ENCODE measurements around the gene HEATR1. TPM values are rescaled to one million over a fixed set of nuclear protein-coding genes. Genes with fewer than 3 reads are reported as not detected.
"Not testable (repeated sequence)": the region's sequence is repeated elsewhere in the genome, so short reads cannot be mapped to it uniquely, and the experiment has no call there.

The HEATR1 gene
- total RNA-seq, 1 experiment from 2014 or later = 27.6 TPM

DNA sequence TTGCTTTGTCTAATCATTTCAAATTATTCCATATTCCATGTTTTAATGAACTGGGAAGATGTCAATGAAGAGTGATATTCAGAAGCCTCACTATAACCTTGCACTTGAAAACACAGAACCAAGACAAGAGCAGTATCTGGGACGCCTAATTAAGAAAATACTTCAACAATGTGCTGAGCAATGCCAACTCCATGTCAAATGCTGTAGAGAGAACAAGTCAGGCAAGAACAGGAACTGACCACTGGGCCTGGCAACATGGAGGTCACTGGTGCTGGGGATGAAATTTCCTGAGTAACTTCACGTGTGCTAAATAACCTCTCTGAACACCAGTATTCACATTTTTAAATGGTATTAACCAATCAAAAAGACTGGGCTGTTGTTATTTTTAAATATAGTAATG, 22.8 kb downstream of the HEATR1 start:
- no peaks in the 10 kb centered on the region for H3K9me3 ChIP-seq (ENCODE audit: low read length)
- no peaks in the 10 kb centered on the region for H3K27me3 ChIP-seq (ENCODE audit: low read length)
- ChIA-PET CTCF (no interaction called here), POLR2A (ENCODE audit: unreplicated experiment) (no interaction called here)
- H3K27ac ChIP-seq (ENCODE audit: low read length) = no peak overlapping the region
- DNase-seq = no peak
- no peak overlapping the region for H3K4me2 ChIP-seq (ENCODE audit: low read length)
- no peaks in the 10 kb centered on the region for H3K4me1 ChIP-seq (ENCODE audit: insufficient read depth, low read length)
- ATAC-seq = no peak
- H3K9me2 ChIP-seq (replicated peaks; ENCODE audit: low read length) = no peaks in the 10 kb centered on the region
- H2AFZ ChIP-seq (ENCODE audit: low read length) = no peak overlapping the region
- no peak overlapping the region for H3K4me3 ChIP-seq (ENCODE audit: low read length)
- intact Hi-C loops (cut with micrococcal nuclease) = loop anchor here (5.0 kb wide), 1 partner anchor 34 kb away; no protein-coding TSS in a partner anchor
- no peaks in the 10 kb centered on the region for H4K20me1 ChIP-seq (ENCODE audit: low read length)
- TF ChIP-seq, protein P1, sequence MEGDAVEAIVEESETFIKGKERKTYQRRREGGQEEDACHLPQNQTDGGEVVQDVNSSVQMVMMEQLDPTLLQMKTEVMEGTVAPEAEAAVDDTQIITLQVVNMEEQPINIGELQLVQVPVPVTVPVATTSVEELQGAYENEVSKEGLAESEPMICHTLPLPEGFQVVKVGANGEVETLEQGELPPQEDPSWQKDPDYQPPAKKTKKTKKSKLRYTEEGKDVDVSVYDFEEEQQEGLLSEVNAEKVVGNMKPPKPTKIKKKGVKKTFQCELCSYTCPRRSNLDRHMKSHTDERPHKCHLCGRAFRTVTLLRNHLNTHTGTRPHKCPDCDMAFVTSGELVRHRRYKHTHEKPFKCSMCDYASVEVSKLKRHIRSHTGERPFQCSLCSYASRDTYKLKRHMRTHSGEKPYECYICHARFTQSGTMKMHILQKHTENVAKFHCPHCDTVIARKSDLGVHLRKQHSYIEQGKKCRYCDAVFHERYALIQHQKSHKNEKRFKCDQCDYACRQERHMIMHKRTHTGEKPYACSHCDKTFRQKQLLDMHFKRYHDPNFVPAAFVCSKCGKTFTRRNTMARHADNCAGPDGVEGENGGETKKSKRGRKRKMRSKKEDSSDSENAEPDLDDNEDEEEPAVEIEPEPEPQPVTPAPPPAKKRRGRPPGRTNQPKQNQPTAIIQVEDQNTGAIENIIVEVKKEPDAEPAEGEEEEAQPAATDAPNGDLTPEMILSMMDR (conservative IDR thresholded peaks at IDR 0.05; ENCODE audit: low read depth, low read length) = no peak
- TF ChIP-seq EZH2phosphoT487 (IDR thresholded peaks at IDR 0.05; ENCODE audit: borderline replicate concordance, low read length) = no peak
- no peak for TF ChIP-seq EZH2 (IDR thresholded peaks at IDR 0.05; ENCODE audit: low read length, unreplicated experiment)
- no peak overlapping the region for H3K9ac ChIP-seq (ENCODE audit: low read length)
- no TSS peak for BruUV-seq (replicated peaks)
- no peaks in the 10 kb centered on the region for H3F3A ChIP-seq (ENCODE audit: low read length, unreplicated experiment)
- peaks cover 49% of the 10 kb centered on the region for H3K36me3 ChIP-seq (ENCODE audit: low read depth, low read length)
- H3K79me2 ChIP-seq (ENCODE audit: low read length) = no peaks in the 10 kb centered on the region

DNA sequence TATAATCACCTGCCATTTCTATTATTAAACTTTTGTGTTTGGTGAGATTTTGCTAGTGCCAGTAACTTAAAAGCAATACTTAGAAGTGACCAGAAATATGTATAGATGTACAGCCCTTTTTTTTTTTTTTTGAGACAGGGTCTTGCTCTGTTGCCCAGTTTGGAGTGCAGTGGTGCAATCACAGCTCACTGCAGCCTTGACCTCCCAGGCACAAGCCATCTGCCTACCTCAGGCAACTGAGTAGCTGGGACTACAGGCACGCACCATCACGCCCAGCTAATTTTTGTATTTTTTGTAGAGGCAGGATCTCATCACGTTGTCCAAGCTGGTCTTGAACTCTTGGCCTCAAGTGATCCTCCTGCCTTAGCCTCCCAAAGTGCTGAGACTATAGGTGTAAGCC, 23.9 kb downstream of the HEATR1 start:
- H2AFZ ChIP-seq (ENCODE audit: low read length); H3K4me2 ChIP-seq (ENCODE audit: low read length); DNase-seq; H3K9ac ChIP-seq (ENCODE audit: low read length); H3K9me2 ChIP-seq (replicated peaks; ENCODE audit: low read length); H3F3A ChIP-seq (ENCODE audit: low read length, unreplicated experiment); H3K79me2 ChIP-seq (ENCODE audit: low read length); H4K20me1 ChIP-seq (ENCODE audit: low read length); BruUV-seq (replicated peaks); H3K4me1 ChIP-seq (ENCODE audit: insufficient read depth, low read length); H3K9me3 ChIP-seq (ENCODE audit: low read length); ATAC-seq; H3K4me3 ChIP-seq (ENCODE audit: low read length); CTCF ChIA-PET; H3K27me3 ChIP-seq (ENCODE audit: low read length); POLR2A ChIA-PET (ENCODE audit: unreplicated experiment); H3K27ac ChIP-seq (ENCODE audit: low read length): not testable (repeated sequence)
- peaks cover 50% of the 10 kb centered on the region for H3K36me3 ChIP-seq (ENCODE audit: low read depth, low read length)
- intact Hi-C loops (cut with micrococcal nuclease) = loop anchor here (5.0 kb wide), 1 partner anchor 33 kb away; no protein-coding TSS in a partner anchor

DNA sequence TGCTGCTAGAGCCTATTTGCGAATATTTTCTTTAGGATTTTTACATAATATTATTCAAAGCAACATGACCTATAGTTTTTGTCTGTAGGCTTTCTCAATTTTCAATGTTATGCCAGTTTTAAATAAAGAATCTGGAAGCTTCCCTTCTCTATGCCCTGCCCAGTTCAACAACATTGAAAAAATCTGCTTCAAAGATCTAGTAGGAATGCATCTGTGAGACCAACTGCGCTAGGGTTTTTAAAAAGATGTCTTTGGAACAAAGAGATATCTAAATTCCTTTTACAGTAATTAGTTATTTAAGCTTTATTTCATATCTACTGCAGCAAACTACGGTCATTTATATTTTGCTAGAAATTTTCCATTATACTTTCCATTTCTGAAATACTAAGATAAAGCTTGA, 25.7 kb downstream of the HEATR1 start:
- Histone ChIP-seq H3K27ac (ENCODE audit: low read length) (no peak overlapping the region), H3K79me2 (ENCODE audit: low read length) (no peaks in the 10 kb centered on the region), H3K9me3 (ENCODE audit: low read length) (no peaks in the 10 kb centered on the region), H3K9me2 (replicated peaks; ENCODE audit: low read length) (no peaks in the 10 kb centered on the region), H3K36me3 (ENCODE audit: low read depth, low read length) (peaks cover 44% of the 10 kb centered on the region; the same call in 1 of the 2 replicates), H3K27me3 (ENCODE audit: low read length) (no peaks in the 10 kb centered on the region), H3K4me1 (ENCODE audit: insufficient read depth, low read length) (no peaks in the 10 kb centered on the region), H3F3A (ENCODE audit: low read length, unreplicated experiment) (no peaks in the 10 kb centered on the region), H4K20me1 (ENCODE audit: low read length) (no peaks in the 10 kb centered on the region), H3K9ac (ENCODE audit: low read length) (no peak overlapping the region), H3K4me2 (ENCODE audit: low read length) (no peak overlapping the region), H3K4me3 (ENCODE audit: low read length) (no peak overlapping the region), H2AFZ (ENCODE audit: low read length) (no peak overlapping the region)
- no TSS peak for BruUV-seq (replicated peaks)
- CTCF ChIA-PET = no interaction called here
- ATAC-seq (no peak), DNase-seq (no peak)
- intact Hi-C loops (cut with micrococcal nuclease) = no loop called here
- POLR2A ChIA-PET (ENCODE audit: unreplicated experiment) = no interaction called here
- TF ChIP-seq EZH2 (IDR thresholded peaks at IDR 0.05; ENCODE audit: low read length, unreplicated experiment) (no peak), EZH2phosphoT487 (IDR thresholded peaks at IDR 0.05; ENCODE audit: borderline replicate concordance, low read length) (no peak)
- TF ChIP-seq, protein P1 (conservative IDR thresholded peaks at IDR 0.05; ENCODE audit: low read depth, low read length) = no peak

DNA sequence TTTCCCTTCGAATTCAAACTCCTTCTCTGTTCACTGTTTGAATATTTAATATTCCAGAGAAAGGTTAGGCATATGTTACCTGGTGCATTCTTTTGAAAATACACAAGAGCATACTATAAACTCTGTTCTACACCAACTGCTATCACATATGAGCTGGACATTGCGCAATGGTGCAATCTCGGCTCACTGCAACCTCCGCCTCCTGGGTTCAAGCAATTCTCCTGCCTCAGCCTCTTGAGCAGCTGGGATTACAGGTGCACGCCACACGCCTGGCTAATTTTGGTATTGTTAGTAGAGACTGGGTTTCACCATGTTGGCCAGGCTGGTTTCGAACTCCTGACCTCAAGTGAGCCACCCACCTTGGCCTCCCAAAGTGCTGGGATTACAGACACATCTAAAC, 27.3 kb downstream of the HEATR1 start:
- H3K9me2 ChIP-seq (replicated peaks; ENCODE audit: low read length); H3K9ac ChIP-seq (ENCODE audit: low read length); H3K27ac ChIP-seq (ENCODE audit: low read length); BruUV-seq (replicated peaks); H2AFZ ChIP-seq (ENCODE audit: low read length); H3K4me1 ChIP-seq (ENCODE audit: insufficient read depth, low read length); CTCF ChIA-PET; H3K4me2 ChIP-seq (ENCODE audit: low read length); ATAC-seq; POLR2A ChIA-PET (ENCODE audit: unreplicated experiment); DNase-seq; H3K27me3 ChIP-seq (ENCODE audit: low read length); H4K20me1 ChIP-seq (ENCODE audit: low read length); H3K79me2 ChIP-seq (ENCODE audit: low read length); H3F3A ChIP-seq (ENCODE audit: low read length, unreplicated experiment); intact Hi-C loops (cut with micrococcal nuclease); H3K9me3 ChIP-seq (ENCODE audit: low read length); H3K4me3 ChIP-seq (ENCODE audit: low read length): not testable (repeated sequence)
- peaks cover 47% of the 10 kb centered on the region; the same call in 1 of the 2 replicates for H3K36me3 ChIP-seq (ENCODE audit: low read depth, low read length)

Measured in PC-3 (cell line).